HG02571 (cell line): Measurements from ENCODE around the gene LHPP.

Experiments used
- ATAC-seq: cut with Tn5 transposase; IDR thresholded peaks from one replicate; pipeline ENCODE4 v1.9.1; 2021; ENCODE audit warnings: mild to moderate bottlenecking, moderate library complexity; ENCODE audit not compliant: unreplicated experiment

The LHPP gene

DNA sequence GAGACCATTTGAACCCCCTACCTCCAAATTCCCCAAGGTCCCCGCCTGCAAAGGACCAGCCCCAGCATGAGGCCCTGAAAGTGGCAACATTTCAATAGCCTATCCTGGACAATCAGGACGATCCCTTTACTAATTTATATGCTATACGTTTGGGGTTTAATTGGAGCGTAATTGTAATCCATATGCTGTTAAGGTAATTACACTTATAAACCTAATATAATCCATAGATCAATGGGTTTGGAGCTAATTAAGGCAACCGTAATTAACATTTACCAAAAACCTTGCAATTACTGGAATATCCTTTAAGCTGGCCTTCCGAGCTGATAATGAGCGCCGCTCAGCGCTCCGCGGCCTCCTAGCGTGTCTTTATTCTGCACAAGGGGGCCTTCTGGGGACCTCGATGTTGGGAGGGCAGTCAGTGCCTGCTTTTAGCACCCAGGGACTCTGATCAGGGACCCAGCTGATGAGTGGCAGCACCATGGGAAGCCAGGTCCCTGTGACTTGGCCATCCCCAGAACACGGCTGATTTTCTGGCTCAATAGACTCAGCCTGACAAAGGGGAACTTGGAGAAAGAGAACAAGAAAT lies 91.2 kb downstream of the LHPP start:
- ATAC-seq = no peak

DNA sequence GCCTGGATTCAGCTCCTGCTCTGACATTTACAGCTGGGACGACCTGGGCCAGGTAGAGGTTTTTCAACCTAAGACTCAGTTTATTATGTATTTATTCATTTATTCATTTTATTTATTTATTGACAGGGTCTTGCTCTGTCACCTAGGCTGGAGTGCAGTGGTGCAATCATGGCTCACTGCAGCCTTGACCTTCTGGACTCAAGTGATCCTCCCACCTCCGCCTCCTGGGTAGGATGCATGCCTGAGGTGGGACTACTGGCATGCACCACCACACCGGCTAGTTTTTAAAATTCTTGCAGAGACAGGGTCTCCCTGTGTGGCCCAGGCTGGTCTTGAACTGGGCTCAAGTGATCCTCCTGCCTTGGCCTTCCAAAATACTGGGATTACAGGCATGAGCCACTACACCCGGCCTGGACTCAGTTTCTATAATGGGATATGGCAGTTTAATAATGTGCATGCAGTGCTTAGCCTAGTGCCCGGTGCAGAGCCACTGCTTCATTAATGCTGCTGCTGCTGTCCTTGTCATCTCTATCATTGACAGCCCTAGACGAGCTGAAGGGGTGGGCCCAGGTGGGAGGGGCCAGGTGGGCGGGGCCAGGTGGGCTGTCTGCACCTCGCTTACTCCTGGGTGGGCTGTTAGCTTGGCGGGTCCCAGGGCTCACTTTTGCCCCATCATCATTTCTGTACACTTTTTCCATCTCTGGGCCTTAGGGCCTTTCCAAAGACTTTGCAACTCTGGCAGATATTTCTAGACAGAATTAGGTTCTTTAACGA lies 92.6 kb downstream of the LHPP start:
- no peak for ATAC-seq

DNA sequence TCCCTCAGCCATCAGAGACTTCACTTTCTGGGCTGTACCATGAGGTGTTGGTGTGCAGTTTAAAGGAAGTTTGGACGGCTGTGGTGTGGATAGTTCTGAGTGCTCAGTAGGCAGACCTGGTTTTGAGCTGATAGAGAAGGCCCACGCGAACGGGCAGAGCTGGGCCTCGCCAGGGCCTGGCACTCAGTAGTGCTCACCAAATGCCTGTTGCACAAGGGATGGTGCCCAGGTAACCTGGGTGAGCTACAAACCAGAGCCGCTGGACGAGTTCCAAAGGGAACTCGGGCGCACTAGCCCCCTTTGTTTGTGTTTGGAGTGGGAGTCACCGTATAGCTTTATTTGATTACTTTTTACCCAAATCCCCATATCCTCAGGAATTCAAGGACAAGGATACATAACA lies 95.5 kb downstream of the LHPP start:
- no peak for ATAC-seq

DNA sequence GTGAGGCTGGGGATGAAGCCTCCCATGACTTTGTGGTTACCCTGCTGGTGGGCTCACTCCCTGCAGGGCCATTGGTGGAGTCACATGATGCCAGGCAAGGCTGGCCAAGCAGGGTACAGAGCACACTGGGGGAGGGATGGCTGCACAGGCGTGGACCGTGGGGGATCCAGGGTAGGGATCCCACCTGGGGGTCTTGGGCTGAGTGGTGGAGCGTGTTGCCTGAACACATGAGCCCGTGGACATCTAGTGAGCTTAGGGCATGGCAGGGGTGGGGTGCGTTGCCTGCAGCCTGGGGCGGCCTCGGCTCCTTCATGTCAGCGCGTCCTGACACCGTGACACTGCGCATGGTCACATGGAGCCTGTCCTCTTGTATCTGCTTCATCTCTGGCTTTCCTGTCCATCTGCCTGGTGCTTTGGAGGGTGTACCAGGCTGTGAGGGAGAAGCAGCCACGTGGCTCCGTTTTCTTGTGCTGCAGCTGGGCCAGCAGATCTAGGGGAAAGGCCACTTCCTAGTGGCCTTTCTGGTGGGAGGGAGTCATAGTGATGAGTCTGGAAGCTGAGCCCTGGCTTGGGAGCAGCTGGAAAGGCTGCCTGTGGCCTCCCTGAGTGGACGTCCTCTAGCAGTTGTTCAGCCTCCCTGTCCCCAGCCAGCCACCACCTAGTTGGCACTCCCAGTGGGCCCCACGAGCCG lies 96.2 kb downstream of the LHPP start:
- ATAC-seq = no peak

DNA sequence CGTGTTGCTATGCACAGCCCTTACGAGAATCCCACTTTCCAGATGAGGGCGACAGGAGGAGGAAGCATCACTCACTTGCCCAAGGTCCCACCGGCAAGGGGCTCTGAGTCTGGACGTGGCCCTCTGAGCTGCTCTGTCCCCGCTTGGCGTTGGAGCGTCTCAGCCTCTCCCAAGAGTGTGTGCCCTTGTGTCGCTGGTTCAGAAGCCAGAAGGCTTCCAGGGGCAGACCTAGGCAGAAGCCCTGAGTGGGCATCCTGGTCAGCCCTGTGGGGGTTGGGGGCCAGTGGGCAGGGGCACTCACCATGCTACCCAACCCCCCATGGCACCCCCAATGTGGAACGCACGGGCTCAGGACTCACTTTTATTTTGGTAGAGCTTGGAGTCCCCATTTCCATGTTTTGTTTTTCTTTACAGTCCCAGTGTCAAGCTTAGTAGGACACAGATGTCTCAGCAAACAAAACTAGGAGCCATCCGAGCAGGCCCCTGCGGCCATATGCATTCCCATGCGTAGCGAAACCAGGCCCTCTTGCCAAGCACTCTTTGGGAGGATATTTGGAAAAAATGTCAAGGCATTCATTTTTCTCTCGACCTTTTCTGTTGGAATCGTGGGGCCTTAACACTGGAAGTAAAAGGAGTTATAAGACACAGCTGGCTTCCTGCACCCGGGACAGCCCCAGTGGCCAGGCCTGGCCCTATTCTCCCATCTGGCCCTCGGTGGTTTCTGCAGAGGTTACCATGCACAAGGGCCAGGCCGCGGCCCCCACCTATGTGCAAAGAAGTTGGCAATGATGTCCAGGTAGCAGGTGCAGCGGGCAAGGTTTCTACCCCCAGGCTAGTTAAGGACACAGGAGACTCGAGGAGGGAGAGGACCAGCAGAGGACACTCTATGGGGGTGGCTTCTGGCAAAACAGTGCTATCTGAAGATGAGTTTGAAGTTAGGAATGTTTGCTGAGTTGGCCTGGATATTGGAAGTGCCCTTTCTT lies 97.0 kb downstream of the LHPP start:
- ATAC-seq = no peak

DNA sequence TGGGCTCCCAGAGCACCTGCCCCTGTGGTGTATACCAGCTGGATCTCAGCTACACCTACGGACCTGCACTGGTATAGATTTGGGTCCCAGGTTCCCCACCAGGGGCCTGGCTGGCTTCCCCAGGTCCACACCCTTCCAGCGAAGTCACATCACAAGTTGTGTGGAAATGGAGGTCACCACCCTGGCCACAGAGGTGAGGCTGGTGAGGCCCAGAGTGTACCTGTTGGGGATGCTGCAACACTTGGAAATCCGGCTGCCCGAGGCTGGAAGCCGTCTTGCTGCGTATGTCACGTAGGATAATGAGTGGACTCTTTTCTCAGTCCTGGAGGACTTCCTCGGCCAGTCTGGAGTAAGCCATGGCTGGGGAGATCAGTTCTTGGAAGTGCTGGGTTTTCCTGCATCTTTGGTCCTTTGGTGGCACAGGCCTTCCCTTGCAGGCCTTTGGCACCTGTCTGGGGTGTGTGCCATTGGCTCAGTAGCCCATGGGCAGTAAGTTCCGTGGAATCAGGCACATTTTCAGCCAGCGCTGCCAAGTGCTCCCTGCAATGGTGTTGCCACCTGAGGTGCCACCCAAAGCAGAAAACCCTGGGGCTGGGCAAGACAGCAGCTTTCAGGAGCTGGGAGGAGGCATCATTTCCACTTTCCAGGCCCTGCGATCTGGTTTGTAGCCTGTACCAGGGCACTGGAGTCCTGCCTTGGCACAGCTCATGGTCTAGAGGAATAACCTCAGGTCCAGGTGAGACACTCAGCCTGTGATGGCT lies 97.9 kb downstream of the LHPP start:
- ATAC-seq = no peak

DNA sequence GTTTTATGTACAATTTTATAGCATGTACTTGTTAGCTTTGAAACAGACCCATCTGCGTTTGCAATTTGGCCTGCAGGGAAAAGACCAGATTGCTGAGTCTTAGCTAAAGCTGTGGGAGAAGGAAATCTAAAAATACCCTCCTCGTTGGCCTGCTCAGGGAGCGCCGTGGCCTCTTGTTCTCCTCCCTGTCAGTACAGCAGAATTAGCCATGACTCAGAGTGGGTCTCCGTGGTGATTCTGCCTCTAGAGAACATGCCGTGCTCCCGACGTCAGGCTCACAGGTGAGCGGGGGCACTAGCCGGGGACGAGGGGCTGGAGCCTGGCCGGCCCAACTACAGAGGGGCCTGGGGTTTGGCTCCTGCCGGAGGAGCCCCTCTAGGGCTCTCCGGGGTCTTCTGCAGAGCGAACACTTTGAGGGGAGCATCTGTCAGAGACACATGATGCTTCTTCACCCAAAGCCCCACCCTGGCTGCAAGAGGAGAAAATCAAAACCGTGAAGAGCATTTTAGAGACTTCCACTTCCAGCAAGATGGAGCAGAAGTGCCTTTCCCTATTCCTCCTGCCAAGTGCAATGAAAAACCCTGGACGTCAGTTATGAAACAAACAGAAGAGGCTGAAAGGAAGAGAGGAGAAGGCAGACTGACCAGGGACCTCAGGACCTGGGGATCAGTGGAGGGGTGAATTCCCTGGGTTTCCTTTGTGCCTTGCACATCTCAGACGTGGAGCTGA lies 98.9 kb downstream of the LHPP start:
- no peak for ATAC-seq

DNA sequence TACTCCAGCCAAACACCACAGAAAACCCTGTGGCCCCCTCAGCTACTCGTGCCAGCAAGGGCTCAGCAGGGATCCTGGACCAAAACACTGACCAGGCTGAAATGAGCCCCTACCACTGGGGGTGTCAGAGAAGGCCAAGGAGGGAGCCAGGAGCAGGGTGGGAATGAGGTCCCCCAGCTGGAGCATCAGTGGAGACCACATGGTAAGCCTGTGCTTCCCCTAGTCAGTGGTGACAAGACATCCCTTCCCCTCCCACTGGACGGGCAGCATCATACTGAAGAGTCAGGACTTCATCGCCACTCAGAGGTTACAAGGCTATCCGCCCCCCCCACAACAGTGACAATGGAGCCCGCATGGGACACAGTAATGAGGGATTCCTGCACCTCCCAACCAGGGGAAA lies 99.6 kb downstream of the LHPP start:
- no peak for ATAC-seq

DNA sequence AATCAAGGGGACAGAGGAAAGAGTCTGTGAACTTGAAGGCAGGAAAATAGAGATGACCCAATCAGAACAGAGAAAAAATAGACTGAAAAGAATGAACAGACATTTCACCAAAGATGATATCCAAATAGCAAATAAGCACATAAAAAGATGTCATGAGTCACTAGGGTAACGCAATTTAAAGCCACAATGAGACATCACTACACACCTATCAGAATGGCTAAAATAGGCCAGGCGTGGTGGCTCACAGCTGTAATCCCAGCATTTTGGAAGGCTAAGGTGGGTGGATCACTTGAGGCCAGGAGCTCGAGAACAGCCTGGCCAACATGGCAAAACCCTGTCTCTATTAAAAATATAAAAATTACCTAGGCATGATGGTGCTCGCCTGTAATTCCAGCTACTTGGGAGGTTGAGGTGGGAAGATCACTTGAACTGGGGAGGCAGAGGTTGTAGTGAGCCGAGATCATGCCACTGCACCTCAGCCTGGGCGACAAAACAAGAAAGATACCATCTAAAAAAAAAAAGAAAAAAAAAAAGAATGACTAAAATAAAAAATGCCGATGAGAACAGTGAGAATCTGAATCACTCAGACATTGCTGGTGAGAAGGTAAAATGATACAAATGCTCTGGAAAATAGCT lies 100.9 kb downstream of the LHPP start:
- ATAC-seq = no peak

DNA sequence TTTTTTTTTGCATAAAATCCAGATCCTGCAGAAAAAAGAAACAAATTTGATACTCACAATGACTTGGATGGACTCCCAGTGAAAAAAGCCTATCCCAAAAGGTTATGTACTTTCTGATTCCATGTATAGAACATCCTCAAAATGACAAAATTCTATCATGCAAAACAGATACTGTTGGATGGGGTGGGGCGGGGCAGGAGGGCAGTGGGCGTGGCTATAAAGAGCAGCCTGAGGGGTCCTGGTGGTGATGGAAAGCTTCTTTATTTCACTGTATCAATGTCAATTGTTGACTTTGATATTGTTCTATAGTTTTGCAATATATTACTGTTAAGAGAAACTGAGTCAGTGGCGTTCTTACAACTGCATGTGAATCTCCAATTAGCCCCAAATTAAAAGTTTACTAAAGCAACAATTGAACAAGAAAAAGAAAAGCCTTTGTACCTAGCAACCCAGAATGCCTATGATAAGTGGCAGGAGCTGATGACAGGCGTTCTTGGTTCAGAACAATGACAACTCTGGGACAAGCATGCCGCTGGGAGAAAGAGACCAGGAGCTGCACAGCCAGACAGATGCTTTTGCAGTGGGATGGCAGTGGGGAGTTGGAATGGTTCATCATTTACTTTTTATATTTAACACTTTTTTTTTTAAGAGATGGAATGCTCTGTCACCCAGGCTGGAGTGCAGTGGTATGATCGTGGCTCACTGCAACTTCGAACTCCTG lies 101.9 kb downstream of the LHPP start:
- no peak for ATAC-seq

DNA sequence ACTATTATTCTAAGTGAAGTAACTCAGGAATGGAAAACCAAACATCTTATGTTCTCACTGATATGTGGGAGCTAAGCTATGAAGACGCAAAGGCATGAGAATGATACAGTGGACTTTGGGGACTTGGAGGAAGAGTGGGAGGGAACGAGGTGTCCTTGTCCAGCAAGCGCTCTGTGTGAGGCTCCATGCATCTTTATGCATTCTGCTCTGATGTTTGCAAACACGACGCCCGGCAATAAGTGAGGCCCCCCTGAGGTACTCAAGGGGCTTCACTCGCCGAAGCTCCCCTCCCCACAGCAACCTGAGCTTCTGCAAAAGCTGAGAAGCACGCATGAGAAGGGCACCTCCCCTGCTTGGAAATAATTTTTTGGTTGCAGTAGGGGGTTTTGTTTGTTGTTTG lies 103.3 kb downstream of the LHPP start:
- no peak for ATAC-seq

DNA sequence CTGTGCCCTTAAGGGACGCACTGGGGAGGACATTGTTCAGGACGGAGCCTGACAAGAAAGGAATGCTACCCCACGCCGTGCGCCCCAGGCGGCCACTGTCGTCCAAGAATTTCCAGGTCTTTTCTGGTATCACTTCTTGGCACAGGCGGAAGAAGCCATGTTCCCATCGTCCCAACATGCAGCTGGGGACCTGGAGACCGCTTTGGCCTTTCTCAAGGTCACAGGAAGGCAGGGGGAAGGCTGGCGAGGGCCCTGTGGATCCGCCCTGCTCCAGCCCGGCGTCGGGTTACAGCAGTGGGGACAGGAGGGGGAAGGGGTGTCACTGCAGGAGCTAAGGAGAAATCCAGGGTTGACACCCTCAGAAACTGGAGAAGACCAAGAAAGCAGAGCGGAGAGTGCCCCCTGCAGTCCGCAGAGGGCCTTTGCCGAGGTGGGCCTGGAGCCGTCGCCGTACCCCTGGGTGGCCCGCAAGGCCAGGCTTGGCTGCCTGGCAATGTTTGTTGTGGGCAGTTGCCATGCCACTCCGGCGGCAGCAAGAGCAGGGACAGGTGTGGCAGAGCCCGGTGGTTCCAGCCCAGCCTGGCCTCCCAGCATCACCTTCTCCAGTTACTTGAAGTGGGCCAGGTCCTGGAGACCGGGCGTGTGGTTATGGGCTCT lies 104.1 kb downstream of the LHPP start:
- no peak for ATAC-seq

DNA sequence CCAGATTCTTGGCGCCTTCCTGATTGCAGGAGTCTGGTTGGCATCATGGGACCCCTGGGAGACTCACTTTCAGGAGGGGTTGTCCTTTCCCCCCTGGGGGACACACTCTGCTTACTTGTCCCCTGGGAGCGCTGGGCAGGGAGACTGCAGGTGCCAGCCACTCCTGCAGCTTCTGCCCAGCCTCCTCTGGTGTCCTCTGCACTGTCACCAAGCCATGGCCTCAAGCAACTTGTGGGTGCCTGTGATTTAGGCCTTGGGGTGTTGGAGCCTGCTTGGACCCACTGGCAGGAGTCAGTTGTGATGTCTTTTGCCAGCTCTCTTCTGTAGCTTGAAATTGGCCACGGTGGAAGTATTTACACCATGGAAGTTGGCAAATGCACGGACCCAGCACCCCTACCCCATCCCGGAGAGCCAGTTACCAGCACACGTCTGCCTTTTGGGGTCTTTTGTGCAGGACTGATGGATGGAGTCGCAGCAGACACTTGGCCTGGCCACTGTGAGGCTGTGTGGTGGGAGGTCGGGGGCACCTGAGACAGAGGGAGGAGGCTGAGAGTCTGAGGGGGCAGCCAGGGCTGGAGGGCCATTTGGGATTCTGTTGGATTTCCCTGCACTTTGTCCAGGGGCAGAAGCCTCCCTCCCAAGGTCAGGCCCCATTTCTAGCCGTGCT lies 104.7 kb downstream of the LHPP start:
- no peak for ATAC-seq

DNA sequence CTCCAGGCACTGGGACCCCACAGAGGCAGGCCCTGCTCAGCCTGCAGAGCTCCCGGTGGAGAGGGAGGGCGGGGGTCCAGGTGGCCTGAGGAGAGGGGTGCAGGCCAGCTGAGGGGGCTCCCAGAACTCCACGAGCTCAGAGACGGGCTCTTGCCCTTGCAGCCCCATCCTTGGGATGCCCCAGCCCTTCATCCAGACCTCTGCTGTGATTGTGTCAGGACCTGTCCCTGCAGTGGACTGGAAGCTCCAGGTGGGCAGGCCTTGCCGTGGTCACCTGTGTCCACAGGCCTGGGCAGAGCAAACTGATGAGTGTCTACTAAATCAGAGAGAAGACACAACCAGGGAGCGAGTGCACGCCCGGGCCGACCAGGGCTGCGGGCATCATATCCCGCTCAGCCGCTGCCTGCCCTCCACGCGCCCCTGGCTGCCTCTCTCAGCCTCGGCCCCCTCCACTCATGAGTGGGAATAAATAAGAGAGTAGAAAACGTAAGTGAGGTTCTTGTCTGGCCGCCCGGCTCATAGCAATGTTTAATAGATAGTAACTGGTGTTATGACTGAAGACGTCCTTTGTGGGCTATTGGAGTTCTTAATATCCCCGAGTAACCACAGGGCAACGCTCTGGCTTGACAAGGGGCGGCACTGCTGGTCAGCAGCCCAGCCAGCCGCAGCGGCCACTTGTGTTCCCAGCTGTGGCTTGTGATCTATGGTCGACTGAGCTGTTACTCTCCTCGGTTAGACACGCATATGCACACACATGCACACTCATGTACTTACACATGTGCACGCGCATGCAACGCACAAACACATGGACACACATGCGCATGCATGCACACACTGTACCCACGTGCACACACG lies 105.6 kb downstream of the LHPP start:
- no peak for ATAC-seq

DNA sequence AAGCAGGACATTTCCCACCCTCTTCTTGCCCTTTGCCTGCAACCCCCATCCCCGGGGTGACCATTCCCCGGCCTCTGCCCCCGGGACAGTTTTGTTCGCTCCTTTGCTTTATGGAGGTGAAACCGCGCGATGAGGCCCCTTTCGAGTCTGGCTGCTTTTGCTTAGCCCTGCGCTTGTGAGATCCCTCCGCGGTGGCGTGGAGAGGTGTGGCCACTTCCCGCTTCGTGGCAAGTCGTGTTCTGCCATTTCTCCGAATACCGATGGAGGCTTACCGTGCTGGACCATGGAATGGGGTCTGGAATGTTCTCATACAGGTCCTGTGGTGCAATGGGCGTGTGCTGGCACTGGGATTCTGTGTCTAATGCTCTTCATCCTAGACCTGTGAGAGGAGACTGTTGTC lies 106.7 kb downstream of the LHPP start:
- ATAC-seq = no peak

DNA sequence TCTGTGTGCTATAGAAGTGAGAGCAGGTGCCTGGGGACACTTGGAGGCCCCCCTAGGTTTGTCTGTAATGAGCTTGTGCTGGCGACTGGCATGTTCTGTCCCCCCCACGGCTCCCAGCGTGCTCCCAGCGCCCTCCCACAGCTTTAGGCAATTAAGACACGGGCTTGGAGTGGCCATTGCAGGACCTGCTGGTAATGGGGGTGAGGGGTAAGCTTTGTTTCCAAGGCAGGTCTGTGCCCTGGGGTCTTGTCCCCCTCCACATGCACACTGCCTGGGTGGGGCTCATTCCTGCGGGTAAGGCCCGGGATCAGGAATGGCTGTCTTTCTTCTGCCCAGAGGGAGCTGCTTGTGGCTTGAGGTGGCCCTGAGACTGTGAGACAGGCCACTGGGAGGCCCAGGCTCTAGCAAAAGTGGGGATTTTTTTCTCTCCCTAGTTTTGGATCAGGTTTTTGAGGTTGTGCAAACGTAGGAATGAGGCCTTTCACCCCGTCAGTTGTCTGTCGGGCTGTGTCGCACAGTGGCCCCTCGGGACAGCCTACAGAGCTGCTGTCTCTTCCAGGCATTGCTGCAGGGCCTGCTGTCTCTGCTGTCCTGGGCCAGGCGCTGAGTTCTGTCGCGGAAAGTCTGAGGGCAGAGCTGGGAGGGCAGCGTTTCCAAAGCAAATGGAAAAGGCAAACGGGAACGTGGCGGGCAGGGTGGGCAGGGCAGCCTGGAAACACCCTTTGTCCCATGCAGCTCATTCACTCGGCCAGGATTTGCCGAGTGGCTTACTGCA lies 107.4 kb downstream of the LHPP start:
- ATAC-seq = no peak
